Liver (tissue), 9 donors: Measurements from ENCODE around the gene SEMA3B. TPM values are rescaled to one million over a fixed set of nuclear protein-coding genes. Genes with fewer than 3 reads are reported as not detected.
A peak's percentile ranks its signal among the peaks of the same experiment; 100 is the strongest.

Experiments used
- DNase-seq: peaks from one replicate; pipeline ENCODE4 v3.0.0-alpha.2; 2017; ENCODE audit warnings: low spot score
- H3K27ac ChIP-seq, 2 donors: one replicate each; pipeline ENCODE4 v1.7.0; 2013; ENCODE audit warnings: inconsistent platforms in 2 of 2, low read length in 2 of 2, control low read depth in 1 of 2, low read depth in 1 of 2, mild to moderate bottlenecking in 1 of 2
- H3K27me3 ChIP-seq, 4 donors: one replicate each; pipeline versions ENCODE4 v1.6.1 to v1.7.0; 2013; ENCODE audit warnings: low read length in 3 of 4, inconsistent platforms in 1 of 4, mild to moderate bottlenecking in 1 of 4, moderate library complexity in 1 of 4; ENCODE audit not compliant: control insufficient read depth in 4 of 4, insufficient read depth in 4 of 4
- H3K36me3 ChIP-seq, 4 donors: one replicate each; pipeline versions ENCODE4 v1.6.1 to v1.7.0; 2013; ENCODE audit warnings: low read length in 3 of 4, mild to moderate bottlenecking in 3 of 4, low read depth in 1 of 4, moderate library complexity in 1 of 4; ENCODE audit not compliant: control insufficient read depth in 4 of 4, insufficient read depth in 3 of 4
- H3K4me1 ChIP-seq, 4 donors: one replicate each; pipeline versions ENCODE4 v1.6.1 to v1.7.0; 2013; ENCODE audit warnings: low read length in 3 of 4, mild to moderate bottlenecking in 3 of 4, moderate library complexity in 1 of 4; ENCODE audit not compliant: control insufficient read depth in 4 of 4, insufficient read depth in 4 of 4
- H3K4me3 ChIP-seq, 3 donors: one replicate each; pipeline versions ENCODE4 v1.6.1 to v1.7.0; 2013; ENCODE audit warnings: low read length in 3 of 3, control low read depth in 1 of 3, low read depth in 1 of 3, mild to moderate bottlenecking in 1 of 3
- H3K9ac ChIP-seq, 2 donors: one replicate each; pipeline ENCODE4 v1.7.0; 2013; ENCODE audit warnings: low read length in 2 of 2, mild to moderate bottlenecking in 2 of 2, moderate library complexity in 2 of 2, control low read depth in 1 of 2, low read depth in 1 of 2
- H3K9me3 ChIP-seq, 4 donors: one replicate each; pipeline versions ENCODE4 v1.6.1 to v1.7.0; 2013; ENCODE audit warnings: low read length in 3 of 4; ENCODE audit not compliant: control insufficient read depth in 4 of 4
- CTCF ChIP-seq: fragments of 150-350 bp; IDR thresholded peaks from 2 replicates; pipeline ENCODE4 v1.5.1; 2017; ENCODE audit warnings: improper control_type of control experiment, low read depth, low read length; ENCODE audit not compliant: missing input control
- EGR1 ChIP-seq, 2 donors: IDR thresholded peaks; 2 replicates each; pipeline ENCODE4 v1.6.1; 2016 to 2018; ENCODE audit warnings: antibody characterized with exemption in 2 of 2, low read depth in 2 of 2
- FOXA1 ChIP-seq: IDR thresholded peaks from 2 replicates; pipeline ENCODE4 v1.6.1; 2016; ENCODE audit warnings: antibody characterized with exemption
- FOXA2 ChIP-seq: IDR thresholded peaks from 2 replicates; pipeline ENCODE4 v1.6.1; 2016; ENCODE audit warnings: antibody characterized with exemption
- GABPA ChIP-seq, 2 donors: IDR thresholded peaks in 1 of 2; conservative IDR thresholded peaks in 1 of 2; 2 replicates each; pipeline ENCODE4 v1.6.1; 2016; ENCODE audit warnings: antibody characterized with exemption in 2 of 2, mild to moderate bottlenecking in 1 of 2, moderate library complexity in 1 of 2
- HNF4A ChIP-seq, 2 donors: conservative IDR thresholded peaks; 2 replicates each; pipeline ENCODE4 v1.6.1; 2016; ENCODE audit warnings: antibody characterized with exemption in 2 of 2, mild to moderate bottlenecking in 2 of 2
- HNF4G ChIP-seq: IDR thresholded peaks from 2 replicates; pipeline ENCODE4 v1.6.1; 2016; ENCODE audit warnings: antibody characterized with exemption
- JUND ChIP-seq, 2 donors: IDR thresholded peaks; 2 replicates each; pipeline ENCODE4 v1.6.1; 2016; ENCODE audit warnings: antibody characterized with exemption in 2 of 2
- MAX ChIP-seq: IDR thresholded peaks from 2 replicates; pipeline ENCODE4 v1.6.1; 2016; ENCODE audit warnings: antibody characterized with exemption
- NR2F2 ChIP-seq: IDR thresholded peaks from 2 replicates; pipeline ENCODE4 v1.6.1; 2016; ENCODE audit warnings: antibody characterized with exemption
- RAD21 ChIP-seq, 2 donors: IDR thresholded peaks; 2 replicates each; pipeline ENCODE4 v1.6.1; 2016; ENCODE audit warnings: antibody characterized with exemption in 2 of 2, mild to moderate bottlenecking in 2 of 2
- RXRA ChIP-seq, 2 donors: IDR thresholded peaks; 2 replicates each; pipeline ENCODE4 v1.6.1; 2017 to 2018; ENCODE audit warnings: antibody characterized with exemption in 2 of 2, mild to moderate bottlenecking in 1 of 2
- SP1 ChIP-seq: IDR thresholded peaks from 2 replicates; pipeline ENCODE4 v1.6.1; 2018; ENCODE audit warnings: antibody characterized with exemption, mild to moderate bottlenecking
- TAF1 ChIP-seq: conservative IDR thresholded peaks from 2 replicates; pipeline ENCODE4 v1.6.1; 2016; ENCODE audit warnings: antibody characterized with exemption, mild to moderate bottlenecking
- YY1 ChIP-seq: IDR thresholded peaks from 2 replicates; pipeline ENCODE4 v1.6.1; 2016; ENCODE audit warnings: antibody characterized with exemption, mild to moderate bottlenecking
- WGBS: extraction: QIAGEN DNeasy Blood & Tissue Kit; methylation state at CpG from one replicate; pipeline ENCODE4 v1.1.7; 2013; 5-methylcytosine and 5-hydroxymethylcytosine counted together
- polyA plus RNA-seq, 2 donors: library from polyadenylated mRNA; stranded (reverse) in 1 of 2; unstranded in 1 of 2; fragments of 200-250 nt in 1 of 2; fragments of >200 nt in 1 of 2; fragmentation: Nextera tagmentation in 1 of 2; extraction: Ambion mirVana in 1 of 2; gene quantifications; one replicate each; pipeline versions ENCODE4 v1.2.1 to v1.2.3, GENCODE V29; 2013 to 2015
- total RNA-seq, 2 donors: library from RNA; depleted of rRNA; stranded (reverse); fragments of >200 nt; gene quantifications; one replicate each; pipeline ENCODE4 v1.2.3, GENCODE V29; 2014
- TF ChIP-seq, protein P1 (sequence below): IDR thresholded peaks from 2 replicates; pipeline ENCODE4 v1.6.1; 2016; ENCODE audit warnings: antibody characterized with exemption
- TF ChIP-seq, protein P2 (sequence below): IDR thresholded peaks from 2 replicates; pipeline ENCODE4 v1.6.1; 2016; ENCODE audit warnings: antibody characterized with exemption, mild to moderate bottlenecking
- TF ChIP-seq, protein P3 (sequence below): IDR thresholded peaks from 2 replicates; pipeline ENCODE4 v1.6.1; 2016; ENCODE audit warnings: antibody characterized with exemption
- donor health status: healthy.
- donor health status: healthy.
- donor health status: healthy.
- donor health status: healthy.
- donor health status: healthy.

Gene SEMA3B
- total and polyA plus RNA-seq, 4 donors = 0.40 to 1.5 (median 0.93) TPM

GRCh38 chr3:50293079-50293801, 24.3 kb downstream of the SEMA3B start:
- peak overlapping the region; percentile 75 to 95 for H3K9ac ChIP-seq
- TF ChIP-seq SP1 = no peak
- no peak for TF ChIP-seq FOXA1
- TF ChIP-seq, protein P1, sequence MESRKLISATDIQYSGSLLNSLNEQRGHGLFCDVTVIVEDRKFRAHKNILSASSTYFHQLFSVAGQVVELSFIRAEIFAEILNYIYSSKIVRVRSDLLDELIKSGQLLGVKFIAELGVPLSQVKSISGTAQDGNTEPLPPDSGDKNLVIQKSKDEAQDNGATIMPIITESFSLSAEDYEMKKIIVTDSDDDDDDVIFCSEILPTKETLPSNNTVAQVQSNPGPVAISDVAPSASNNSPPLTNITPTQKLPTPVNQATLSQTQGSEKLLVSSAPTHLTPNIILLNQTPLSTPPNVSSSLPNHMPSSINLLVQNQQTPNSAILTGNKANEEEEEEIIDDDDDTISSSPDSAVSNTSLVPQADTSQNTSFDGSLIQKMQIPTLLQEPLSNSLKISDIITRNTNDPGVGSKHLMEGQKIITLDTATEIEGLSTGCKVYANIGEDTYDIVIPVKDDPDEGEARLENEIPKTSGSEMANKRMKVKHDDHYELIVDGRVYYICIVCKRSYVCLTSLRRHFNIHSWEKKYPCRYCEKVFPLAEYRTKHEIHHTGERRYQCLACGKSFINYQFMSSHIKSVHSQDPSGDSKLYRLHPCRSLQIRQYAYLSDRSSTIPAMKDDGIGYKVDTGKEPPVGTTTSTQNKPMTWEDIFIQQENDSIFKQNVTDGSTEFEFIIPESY = no peak
- TF ChIP-seq MAX = no peak
- no peak for TF ChIP-seq FOXA2
- no peak for TF ChIP-seq RXRA (IDR thresholded peaks at IDR 0.05)
- TF ChIP-seq HNF4G = no peak
- TF ChIP-seq GABPA (IDR thresholded peaks at IDR 0.05 in 1 of 2, conservative IDR thresholded peaks at IDR 0.05 in 1 of 2) = no peak
- TF ChIP-seq RAD21 (IDR thresholded peaks at IDR 0.05) = no peak
- TF ChIP-seq, protein P2, sequence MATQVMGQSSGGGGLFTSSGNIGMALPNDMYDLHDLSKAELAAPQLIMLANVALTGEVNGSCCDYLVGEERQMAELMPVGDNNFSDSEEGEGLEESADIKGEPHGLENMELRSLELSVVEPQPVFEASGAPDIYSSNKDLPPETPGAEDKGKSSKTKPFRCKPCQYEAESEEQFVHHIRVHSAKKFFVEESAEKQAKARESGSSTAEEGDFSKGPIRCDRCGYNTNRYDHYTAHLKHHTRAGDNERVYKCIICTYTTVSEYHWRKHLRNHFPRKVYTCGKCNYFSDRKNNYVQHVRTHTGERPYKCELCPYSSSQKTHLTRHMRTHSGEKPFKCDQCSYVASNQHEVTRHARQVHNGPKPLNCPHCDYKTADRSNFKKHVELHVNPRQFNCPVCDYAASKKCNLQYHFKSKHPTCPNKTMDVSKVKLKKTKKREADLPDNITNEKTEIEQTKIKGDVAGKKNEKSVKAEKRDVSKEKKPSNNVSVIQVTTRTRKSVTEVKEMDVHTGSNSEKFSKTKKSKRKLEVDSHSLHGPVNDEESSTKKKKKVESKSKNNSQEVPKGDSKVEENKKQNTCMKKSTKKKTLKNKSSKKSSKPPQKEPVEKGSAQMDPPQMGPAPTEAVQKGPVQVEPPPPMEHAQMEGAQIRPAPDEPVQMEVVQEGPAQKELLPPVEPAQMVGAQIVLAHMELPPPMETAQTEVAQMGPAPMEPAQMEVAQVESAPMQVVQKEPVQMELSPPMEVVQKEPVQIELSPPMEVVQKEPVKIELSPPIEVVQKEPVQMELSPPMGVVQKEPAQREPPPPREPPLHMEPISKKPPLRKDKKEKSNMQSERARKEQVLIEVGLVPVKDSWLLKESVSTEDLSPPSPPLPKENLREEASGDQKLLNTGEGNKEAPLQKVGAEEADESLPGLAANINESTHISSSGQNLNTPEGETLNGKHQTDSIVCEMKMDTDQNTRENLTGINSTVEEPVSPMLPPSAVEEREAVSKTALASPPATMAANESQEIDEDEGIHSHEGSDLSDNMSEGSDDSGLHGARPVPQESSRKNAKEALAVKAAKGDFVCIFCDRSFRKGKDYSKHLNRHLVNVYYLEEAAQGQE = no peak
- no peak for TF ChIP-seq YY1
- TF ChIP-seq NR2F2 = no peak
- TF ChIP-seq CTCF = no peak
- TF ChIP-seq, protein P3, sequence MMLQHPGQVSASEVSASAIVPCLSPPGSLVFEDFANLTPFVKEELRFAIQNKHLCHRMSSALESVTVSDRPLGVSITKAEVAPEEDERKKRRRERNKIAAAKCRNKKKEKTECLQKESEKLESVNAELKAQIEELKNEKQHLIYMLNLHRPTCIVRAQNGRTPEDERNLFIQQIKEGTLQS = no peak
- no peak for TF ChIP-seq EGR1 (IDR thresholded peaks at IDR 0.05; ENCODE audit: low read depth in 2 of 2)
- TF ChIP-seq JUND (IDR thresholded peaks at IDR 0.05) = no peak
- TF ChIP-seq HNF4A (conservative IDR thresholded peaks at IDR 0.05) = no peak
- no peak for TF ChIP-seq TAF1
- peak overlapping the region; percentile 95 to 97 for H3K27ac ChIP-seq
- peak overlapping the region in 2 of 3 donors; percentile 22 to 75 for H3K4me3 ChIP-seq
- DNase-seq = no peak
- H3K36me3 ChIP-seq = peaks cover 4 to 22% (median 9%) of the 10 kb centered on the region in 4 donors
- H3K9me3 ChIP-seq = no peaks in the 10 kb centered on the region
- 84% methylated on average over 12 of the region's 12 CpGs for WGBS
- peaks cover 5 to 31% (median 20%) of the 10 kb centered on the region in 4 donors for H3K4me1 ChIP-seq
- H3K27me3 ChIP-seq = no peaks in the 10 kb centered on the region
